Suprapubic skin (tissue), 4 donors: Measurements from ENCODE around the gene REC114. TPM values are rescaled to one million over a fixed set of nuclear protein-coding genes. Genes with fewer than 3 reads are reported as not detected.

ENCODE experiments used
- DNase-seq, 2 donors: peaks; one replicate each; pipeline ENCODE4 v3.0.0-alpha.2; 2019; ENCODE audit warnings: low spot score in 2 of 2
- H3K27ac ChIP-seq: fragments of 200-600 bp; sonication (generic); one replicate; pipeline ENCODE4 v1.5.1; 2019
- H3K27me3 ChIP-seq: fragments of 200-600 bp; sonication (generic); one replicate; pipeline ENCODE4 v1.5.1; 2019
- H3K36me3 ChIP-seq: fragments of 200-600 bp; sonication (generic); one replicate; pipeline ENCODE4 v1.5.1; 2019
- H3K4me1 ChIP-seq: fragments of 200-600 bp; sonication (generic); one replicate; pipeline ENCODE4 v1.5.1; 2019
- H3K4me3 ChIP-seq: fragments of 200-600 bp; sonication (generic); one replicate; pipeline ENCODE4 v1.5.1; 2019; ENCODE audit warnings: mild to moderate bottlenecking
- H3K9me3 ChIP-seq: fragments of 200-600 bp; sonication (generic); one replicate; pipeline ENCODE4 v1.5.1; 2019
- CTCF ChIP-seq, 2 donors: fragments of 200-600 bp in 1 of 2; fragments of 450-650 bp in 1 of 2; sonication (generic) in 1 of 2; IDR thresholded peaks; one replicate each; pipeline ENCODE4 v1.5.1; 2016 to 2019; ENCODE audit warnings: antibody characterized with exemption in 2 of 2, mild to moderate bottlenecking in 1 of 2, moderate library complexity in 1 of 2
- EP300 ChIP-seq: sonication (generic); formaldehyde crosslinking; IDR thresholded peaks from one replicate; pipeline ENCODE4 v1.6.1; 2017; ENCODE audit warnings: antibody characterized with exemption
- POLR2A ChIP-seq, 2 donors: fragments of 450-650 bp; IDR thresholded peaks; one replicate each; pipeline ENCODE4 v1.6.1; 2017; ENCODE audit warnings: antibody characterized with exemption in 2 of 2, mild to moderate bottlenecking in 2 of 2, moderate library complexity in 2 of 2
- POLR2AphosphoS5 ChIP-seq, 3 donors: sonication (generic); formaldehyde crosslinking; IDR thresholded peaks; one replicate each; pipeline ENCODE4 v1.6.1; 2017; ENCODE audit warnings: antibody characterized with exemption in 3 of 3
- WGBS: methylation state at CpG from one replicate; pipeline ENCODE4 v1.1.5; 2018; 5-methylcytosine and 5-hydroxymethylcytosine counted together
- total RNA-seq, 4 donors: library from RNA; depleted of rRNA; stranded (reverse); fragments of >200 nt; gene quantifications; one replicate each; pipeline ENCODE4 v1.1.0, GENCODE V29; 2016

The REC114 gene
- total RNA-seq, 4 donors from 2014 or later: not detected

GRCh38 chr15:73522011-73522410, 79.0 kb downstream of the REC114 start:
- 52% methylated on average over 1 of the region's 1 CpG for WGBS
- Histone ChIP-seq H3K4me1 (no peaks in the 10 kb centered on the region), H3K36me3 (no peaks in the 10 kb centered on the region), H3K9me3 (no peaks in the 10 kb centered on the region), H3K27me3 (no peaks in the 10 kb centered on the region), H3K27ac (no peak overlapping the region), H3K4me3 (no peak overlapping the region)
- DNase-seq: no peak
- TF ChIP-seq POLR2AphosphoS5 (IDR thresholded peaks at IDR 0.05): no peak
- TF ChIP-seq POLR2A (IDR thresholded peaks at IDR 0.05): no peak
- TF ChIP-seq EP300: no peak
- TF ChIP-seq CTCF (IDR thresholded peaks at IDR 0.05): no peak

GRCh38 chr15:73524919-73525318, 82.0 kb downstream of the REC114 start:
- H3K4me3 ChIP-seq: no peak overlapping the region
- 86% methylated on average over 1 of the region's 1 CpG for WGBS
- no peaks in the 10 kb centered on the region for H3K36me3 ChIP-seq
- H3K27ac ChIP-seq: no peak overlapping the region
- no peaks in the 10 kb centered on the region for H3K9me3 ChIP-seq
- TF ChIP-seq POLR2A (IDR thresholded peaks at IDR 0.05) (no peak), POLR2AphosphoS5 (IDR thresholded peaks at IDR 0.05) (no peak), EP300 (no peak), CTCF (IDR thresholded peaks at IDR 0.05) (no peak)
- H3K27me3 ChIP-seq: no peaks in the 10 kb centered on the region
- no peak for DNase-seq
- H3K4me1 ChIP-seq: no peaks in the 10 kb centered on the region

- H3K27me3 ChIP-seq: no peaks in the 10 kb centered on the region
- 96% methylated on average over 2 of the region's 2 CpGs for WGBS
- DNase-seq: no peak
- no peaks in the 10 kb centered on the region for H3K36me3 ChIP-seq
- no peak overlapping the region for H3K27ac ChIP-seq
- no peak for TF ChIP-seq CTCF (IDR thresholded peaks at IDR 0.05)
- no peak for TF ChIP-seq EP300
- no peak for TF ChIP-seq POLR2AphosphoS5 (IDR thresholded peaks at IDR 0.05)
- TF ChIP-seq POLR2A (IDR thresholded peaks at IDR 0.05): no peak
- no peaks in the 10 kb centered on the region for H3K9me3 ChIP-seq
- H3K4me1 ChIP-seq: no peaks in the 10 kb centered on the region
- H3K4me3 ChIP-seq: no peak overlapping the region
Measured at GRCh38 chr15:73527598-73527997, 84.6 kb downstream of the REC114 start.

GRCh38 chr15:73530649-73531048, 87.7 kb downstream of the REC114 start:
- Histone ChIP-seq H3K9me3 (no peaks in the 10 kb centered on the region), H3K4me1 (no peaks in the 10 kb centered on the region), H3K36me3 (no peaks in the 10 kb centered on the region), H3K27me3 (no peaks in the 10 kb centered on the region), H3K27ac (no peak overlapping the region), H3K4me3 (no peak overlapping the region)
- TF ChIP-seq POLR2A (IDR thresholded peaks at IDR 0.05): no peak
- TF ChIP-seq EP300: no peak
- TF ChIP-seq POLR2AphosphoS5 (IDR thresholded peaks at IDR 0.05): no peak
- TF ChIP-seq CTCF (IDR thresholded peaks at IDR 0.05): no peak
- no peak for DNase-seq
- WGBS: 61% methylated on average over 3 of the region's 3 CpGs

GRCh38 chr15:73538123-73538522, 95.2 kb downstream of the REC114 start:
- H3K9me3 ChIP-seq: no peaks in the 10 kb centered on the region
- no peaks in the 10 kb centered on the region for H3K36me3 ChIP-seq
- DNase-seq: no peak
- H3K27me3 ChIP-seq: no peaks in the 10 kb centered on the region
- H3K4me3 ChIP-seq: no peak overlapping the region
- TF ChIP-seq EP300 (no peak), POLR2A (IDR thresholded peaks at IDR 0.05) (no peak), CTCF (IDR thresholded peaks at IDR 0.05) (no peak), POLR2AphosphoS5 (IDR thresholded peaks at IDR 0.05) (no peak)
- no peaks in the 10 kb centered on the region for H3K4me1 ChIP-seq
- no peak overlapping the region for H3K27ac ChIP-seq
- 98% methylated on average over 2 of the region's 2 CpGs for WGBS
